ENCODE measurements around the gene RASSF8. TPM values are rescaled to one million over a fixed set of nuclear protein-coding genes. Genes with fewer than 3 reads are reported as not detected.

RASSF8 gene
- total and polyA plus RNA-seq, 11 donors: 5.2 to 44.6 (median 28.5) TPM

DNA sequence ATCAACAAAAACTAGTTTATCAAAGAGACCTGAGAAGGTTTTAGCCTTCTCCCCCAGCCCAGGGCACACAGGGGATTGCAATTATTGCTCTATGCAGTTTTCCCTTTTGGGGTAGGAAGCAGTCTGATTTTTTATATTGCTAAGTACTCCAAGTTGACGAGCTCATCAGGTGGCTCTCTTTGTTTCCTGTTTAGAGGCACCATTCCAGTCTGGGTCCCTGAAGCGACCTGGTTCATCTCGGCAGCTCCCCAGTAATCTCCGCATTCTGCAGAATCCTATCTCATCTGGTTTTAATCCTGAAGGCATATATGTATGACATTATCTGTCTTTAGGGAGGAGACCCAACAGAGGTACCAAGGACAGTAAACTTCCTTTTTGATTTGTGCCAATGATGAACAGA is 110.0 kb downstream of the RASSF8 start:
- ATAC-seq (no peak), DNase-seq (no peak)
- no peak overlapping the region for H3K27ac ChIP-seq
- H3K4me1 ChIP-seq: no peaks in the 10 kb centered on the region
- no peaks in the 10 kb centered on the region for H3K27me3 ChIP-seq
- intact Hi-C loops (cut with DNase I): no loop called here
- peaks cover 0 to 22% (median 0%) of the 10 kb centered on the region in 9 donors for H3K36me3 ChIP-seq
- WGBS, 4 donors: 83 to 91% (median 88%) methylated on average over 4 of the region's 4 CpGs
- no peak overlapping the region for H3K4me3 ChIP-seq
- no peak for TF ChIP-seq POLR2A (IDR thresholded peaks at IDR 0.05)
- TF ChIP-seq, protein P1, sequence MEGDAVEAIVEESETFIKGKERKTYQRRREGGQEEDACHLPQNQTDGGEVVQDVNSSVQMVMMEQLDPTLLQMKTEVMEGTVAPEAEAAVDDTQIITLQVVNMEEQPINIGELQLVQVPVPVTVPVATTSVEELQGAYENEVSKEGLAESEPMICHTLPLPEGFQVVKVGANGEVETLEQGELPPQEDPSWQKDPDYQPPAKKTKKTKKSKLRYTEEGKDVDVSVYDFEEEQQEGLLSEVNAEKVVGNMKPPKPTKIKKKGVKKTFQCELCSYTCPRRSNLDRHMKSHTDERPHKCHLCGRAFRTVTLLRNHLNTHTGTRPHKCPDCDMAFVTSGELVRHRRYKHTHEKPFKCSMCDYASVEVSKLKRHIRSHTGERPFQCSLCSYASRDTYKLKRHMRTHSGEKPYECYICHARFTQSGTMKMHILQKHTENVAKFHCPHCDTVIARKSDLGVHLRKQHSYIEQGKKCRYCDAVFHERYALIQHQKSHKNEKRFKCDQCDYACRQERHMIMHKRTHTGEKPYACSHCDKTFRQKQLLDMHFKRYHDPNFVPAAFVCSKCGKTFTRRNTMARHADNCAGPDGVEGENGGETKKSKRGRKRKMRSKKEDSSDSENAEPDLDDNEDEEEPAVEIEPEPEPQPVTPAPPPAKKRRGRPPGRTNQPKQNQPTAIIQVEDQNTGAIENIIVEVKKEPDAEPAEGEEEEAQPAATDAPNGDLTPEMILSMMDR (IDR thresholded peaks at IDR 0.05): no peak
- no peaks in the 10 kb centered on the region for H3K9me3 ChIP-seq

DNA sequence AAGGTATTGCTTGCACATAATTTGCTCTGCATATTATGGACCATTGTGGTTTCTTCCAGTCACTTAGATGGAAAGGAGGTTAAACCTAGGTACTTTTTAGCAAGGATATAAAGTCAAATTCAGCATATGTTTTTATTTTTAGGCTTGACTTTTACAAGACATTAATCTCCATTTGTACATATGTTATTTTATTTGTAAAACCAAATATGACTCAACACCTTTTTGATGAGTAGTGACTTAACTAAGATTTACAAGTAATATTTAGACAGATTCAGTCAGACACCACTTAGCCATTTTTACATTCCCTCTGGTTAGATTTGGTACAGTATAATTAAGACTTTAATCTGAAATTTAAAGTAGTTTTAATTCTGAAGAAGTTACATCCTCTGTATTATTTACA is 111.3 kb downstream of the RASSF8 start:
- TF ChIP-seq POLR2A (IDR thresholded peaks at IDR 0.05): no peak
- TF ChIP-seq, protein P1 (IDR thresholded peaks at IDR 0.05): no peak
- intact Hi-C loops (cut with DNase I): no loop called here
- H3K4me3 ChIP-seq: no peak overlapping the region
- H3K9me3 ChIP-seq: no peaks in the 10 kb centered on the region
- no peak overlapping the region for H3K27ac ChIP-seq
- no peaks in the 10 kb centered on the region for H3K4me1 ChIP-seq
- ATAC-seq (no peak), DNase-seq (no peak)
- no peaks in the 10 kb centered on the region for H3K27me3 ChIP-seq
- peaks cover 0 to 22% (median 0%) of the 10 kb centered on the region in 9 donors for H3K36me3 ChIP-seq

DNA sequence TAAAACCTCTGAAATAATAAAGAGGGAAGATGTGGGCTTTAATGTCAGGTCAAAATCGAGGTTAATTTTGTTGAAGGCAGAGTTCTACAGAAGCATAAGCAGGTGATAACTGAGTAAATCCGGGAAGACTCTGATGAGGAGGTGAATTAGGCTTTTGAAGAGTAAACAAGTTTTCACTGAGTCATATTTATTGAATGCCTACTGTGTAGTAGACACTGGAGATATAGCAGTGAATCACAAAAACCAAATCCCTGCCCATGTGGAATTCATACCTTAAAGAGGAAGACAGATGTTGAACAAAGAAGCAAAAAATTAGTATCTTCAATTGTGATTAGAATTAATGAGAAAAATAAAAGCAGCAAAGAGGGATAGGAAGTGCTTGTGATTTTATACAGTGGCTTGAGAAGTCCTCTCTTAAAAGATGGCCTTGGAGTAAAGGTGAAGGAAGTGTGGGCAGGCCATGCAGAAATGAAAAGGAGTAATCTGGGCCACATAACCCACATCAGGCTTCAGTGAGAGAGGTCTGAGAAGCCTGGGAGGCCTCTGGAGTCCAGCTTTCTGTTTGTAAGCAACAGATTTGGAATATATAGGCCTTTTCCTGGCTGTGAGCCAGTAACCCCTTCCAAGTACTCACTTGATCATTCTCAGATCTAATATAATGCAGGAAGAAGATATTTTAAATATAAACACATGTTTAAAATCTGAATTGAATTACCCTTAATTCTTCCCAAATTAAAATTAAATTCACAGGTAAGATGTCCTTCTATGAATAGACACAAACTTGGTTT is 119.6 kb downstream of the RASSF8 start:
- Histone ChIP-seq H3K4me1 (no peaks in the 10 kb centered on the region), H3K36me3 (no peaks in the 10 kb centered on the region), H3K4me3 (no peak overlapping the region), H3K27ac (no peak overlapping the region), H3K27me3 (no peaks in the 10 kb centered on the region), H3K9me3 (peaks cover 0 to 6% (median 0%) of the 10 kb centered on the region in 12 donors)
- ATAC-seq (no peak), DNase-seq (no peak)
- TF ChIP-seq POLR2A (IDR thresholded peaks at IDR 0.05): no peak
- TF ChIP-seq, protein P1 (IDR thresholded peaks at IDR 0.05): no peak
- 89 to 97% (median 92%) methylated on average over 2 of the region's 2 CpGs for WGBS, 4 donors
- intact Hi-C loops (cut with DNase I): no loop called here

DNA sequence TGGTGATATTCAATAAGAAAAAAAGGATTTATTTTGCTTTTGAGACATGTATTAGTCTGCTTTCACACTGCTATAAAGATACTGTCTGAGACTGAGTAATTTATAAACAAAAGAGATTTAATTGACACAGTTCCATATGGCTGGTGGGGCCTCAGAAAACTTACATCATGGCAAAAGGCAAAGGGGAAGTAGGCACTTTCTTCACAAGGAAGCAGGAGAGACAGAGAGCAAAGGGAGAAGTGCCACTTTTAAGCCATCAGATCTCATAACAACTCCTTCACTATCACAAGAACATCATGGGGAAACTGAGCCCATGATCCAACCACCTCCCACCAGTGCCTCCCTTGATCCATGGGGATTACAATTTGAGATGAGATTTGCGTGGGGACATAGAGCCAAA is 122.4 kb downstream of the RASSF8 start:
- H3K4me1 ChIP-seq: no peaks in the 10 kb centered on the region
- no peak overlapping the region for H3K27ac ChIP-seq
- H3K27me3 ChIP-seq: no peaks in the 10 kb centered on the region
- ATAC-seq: no peak
- H3K9me3 ChIP-seq: peaks cover 0 to 6% (median 0%) of the 10 kb centered on the region in 12 donors
- no peaks in the 10 kb centered on the region for H3K36me3 ChIP-seq
- intact Hi-C loops (cut with DNase I): no loop called here
- WGBS, 4 donors: 89 to 98% (median 95%) methylated on average over 1 of the region's 1 CpG
- no peak overlapping the region for H3K4me3 ChIP-seq
- TF ChIP-seq, protein P1 (IDR thresholded peaks at IDR 0.05): no peak
- TF ChIP-seq POLR2A (IDR thresholded peaks at IDR 0.05): no peak
- no peak for DNase-seq

All from heart left ventricle (tissue), 16 donors.